ENCODE data around the gene PCMTD2. TPM values are rescaled to one million over a fixed set of nuclear protein-coding genes. Genes with fewer than 3 reads are reported as not detected.

Gene PCMTD2
- total RNA-seq, 1 experiment from 2014 or later, result 52.0 TPM

- peaks cover 6% of the 10 kb centered on the region for H3K27me3 Mint-ChIP-seq (ENCODE audit: low read depth)
- Histone ChIP-seq H3K23ac (ENCODE audit: insufficient read length, low read depth, low read length) (no peak overlapping the region), H2BK20ac (ENCODE audit: low read depth, low read length, poor library complexity, severe bottlenecking) (no peak overlapping the region), H3T11ph (ENCODE audit: low read length) (no peak overlapping the region), H3K4me1 (ENCODE audit: insufficient read depth, low read length) (no peaks in the 10 kb centered on the region), H3K9ac (ENCODE audit: extremely low read depth, insufficient read length, low read length) (no peak overlapping the region), H3K4ac (ENCODE audit: low read depth, low read length) (no peak overlapping the region), H3K9me3 (ENCODE audit: control insufficient read depth, low read depth, low read length) (no peaks in the 10 kb centered on the region), H4K8ac (replicated peaks; ENCODE audit: insufficient read length, low read depth, low read length) (no peak overlapping the region), H2BK15ac (ENCODE audit: low read depth, low read length) (no peak overlapping the region), H2BK120ac (ENCODE audit: low read depth, low read length, poor library complexity, severe bottlenecking) (no peak overlapping the region), H3K14ac (ENCODE audit: insufficient read depth, low read length) (no peak overlapping the region), H4K5ac (ENCODE audit: insufficient read length, low read depth, low read length) (no peak overlapping the region), H4K91ac (ENCODE audit: insufficient read length, low read depth, low read length) (no peak overlapping the region), H3K27ac (ENCODE audit: insufficient read length, low read depth, low read length) (no peak overlapping the region), H2BK12ac (ENCODE audit: insufficient read length, low read depth, low read length) (no peak overlapping the region), H3K23me2 (ENCODE audit: insufficient read length, low read depth, low read length, poor library complexity, severe bottlenecking) (no peaks in the 10 kb centered on the region), H2BK5ac (ENCODE audit: insufficient read length, low read length) (no peak overlapping the region), H3K27me3 (ENCODE audit: insufficient read depth, low read length) (no peaks in the 10 kb centered on the region), H2AK5ac (ENCODE audit: insufficient read length, low read length) (no peak overlapping the region), H2AFZ (ENCODE audit: low read length) (no peak overlapping the region), H4K20me1 (ENCODE audit: control insufficient read depth, insufficient read depth, insufficient read length) (no peaks in the 10 kb centered on the region), H3K79me2 (ENCODE audit: insufficient read depth, low read length) (no peaks in the 10 kb centered on the region), H3K79me1 (ENCODE audit: insufficient read depth, low read depth, low read length, poor library complexity, severe bottlenecking) (no peaks in the 10 kb centered on the region), H3K4me2 (ENCODE audit: insufficient read depth, insufficient read length, low read length) (no peak overlapping the region), H3K56ac (ENCODE audit: insufficient read length, low read depth, low read length) (no peak overlapping the region), H3K18ac (ENCODE audit: insufficient read length, low read depth, low read length) (no peak overlapping the region)
- H3K27ac Mint-ChIP-seq, result no peak overlapping the region
- peaks cover 1 to 7% of the 10 kb centered on the region in 2 experiments; a peak in 3 of 4 replicates for H3K4me1 Mint-ChIP-seq
- no peak for DNase-seq
- no CpG with 5 or more reads among the region's 8 CpGs for WGBS (ENCODE audit: extremely low coverage, insufficient read length, low lambda C conversion rate)
- H3K9me3 Mint-ChIP-seq, result peaks cover 10 to 12% of the 10 kb centered on the region in 2 experiments; a peak in 4 of 5 replicates
- no peak overlapping the region for H3K4me3 Mint-ChIP-seq
- TF ChIP-seq CTCF (conservative IDR thresholded peaks at IDR 0.05), result no peak
- H3K36me3 Mint-ChIP-seq (ENCODE audit: insufficient read depth in 1 of 3, low read depth in 3 of 3), result peaks cover 0 to 9% (median 4%) of the 10 kb centered on the region in 3 experiments; a peak in 2 of 7 replicates
These were observed 26.0 kb upstream of the PCMTD2 start for GRCh38 chr20:64229507-64230061.
